Tibial nerve (tissue), 4 donors: ENCODE measurements around the gene DTNB. TPM values are rescaled to one million over a fixed set of nuclear protein-coding genes. Genes with fewer than 3 reads are reported as not detected.

Source experiments
- DNase-seq, 2 donors: peaks; one replicate each; pipeline ENCODE4 v3.0.0-alpha.2; 2019; ENCODE audit warnings: low spot score in 2 of 2
- H3K27ac ChIP-seq, 4 donors: fragments of 200-600 bp; sonication (generic) in 3 of 4; one replicate each; pipeline ENCODE4 v1.5.1; 2017 to 2019; ENCODE audit warnings: mild to moderate bottlenecking in 1 of 4
- H3K27me3 ChIP-seq, 2 donors: fragments of 200-600 bp; sonication (generic) in 1 of 2; one replicate each; pipeline versions ENCODE4 v1.5.1 to v1.6.0; 2017 to 2019
- H3K36me3 ChIP-seq, 3 donors: fragments of 200-600 bp; sonication (generic); one replicate each; pipeline ENCODE4 v1.5.1; 2018 to 2019
- H3K4me1 ChIP-seq, 4 donors: fragments of 200-600 bp; sonication (generic) in 3 of 4; one replicate each; pipeline ENCODE4 v1.5.1; 2017 to 2019
- H3K4me3 ChIP-seq, 4 donors: fragments of 200-600 bp; sonication (generic) in 3 of 4; one replicate each; pipeline ENCODE4 v1.5.1; 2017 to 2019; ENCODE audit warnings: mild to moderate bottlenecking in 1 of 4, moderate library complexity in 1 of 4
- H3K9me3 ChIP-seq, 4 donors: fragments of 200-600 bp; sonication (generic) in 3 of 4; one replicate each; pipeline ENCODE4 v1.5.1; 2017 to 2019
- EP300 ChIP-seq, 2 donors: sonication (generic); formaldehyde crosslinking; IDR thresholded peaks; one replicate each; pipeline ENCODE4 v1.6.1; 2017; ENCODE audit warnings: antibody characterized with exemption in 2 of 2, mild to moderate bottlenecking in 1 of 2
- POLR2A ChIP-seq, 2 donors: fragments of 450-650 bp; IDR thresholded peaks; one replicate each; pipeline ENCODE4 v1.6.1; 2017; ENCODE audit warnings: antibody characterized with exemption in 2 of 2, mild to moderate bottlenecking in 2 of 2, moderate library complexity in 2 of 2
- WGBS, 2 donors: methylation state at CpG; one replicate each; pipeline ENCODE4 v1.1.5; 2018; 5-methylcytosine and 5-hydroxymethylcytosine counted together
- total RNA-seq, 4 donors: library from RNA; depleted of rRNA; stranded (reverse); fragments of >200 nt; gene quantifications; one replicate each; pipeline ENCODE4 v1.1.0, GENCODE V29; 2016
- TF ChIP-seq, protein P1 (sequence below), 5 experiments: fragments of 200-600 bp in 3 of 5; fragments of 450-650 bp in 2 of 5; sonication (generic) in 3 of 5; IDR thresholded peaks; one replicate each; pipeline ENCODE4 v1.5.1; 2016 to 2019; ENCODE audit warnings: antibody characterized with exemption in 5 of 5, mild to moderate bottlenecking in 3 of 5, moderate library complexity in 2 of 5

Gene DTNB
- total RNA-seq, 4 donors from 2014 or later: 9.4 to 18.6 (median 13.1) TPM

- H3K27me3 ChIP-seq: no peaks in the 10 kb centered on the region
- no peak overlapping the region for H3K27ac ChIP-seq
- WGBS, 2 donors: 76 to 86% methylated on average over 5 of the region's 5 CpGs
- no peaks in the 10 kb centered on the region for H3K36me3 ChIP-seq
- H3K9me3 ChIP-seq: no peaks in the 10 kb centered on the region
- TF ChIP-seq EP300 (IDR thresholded peaks at IDR 0.05): no peak
- no peak for TF ChIP-seq POLR2A (IDR thresholded peaks at IDR 0.05)
- TF ChIP-seq, protein P1, sequence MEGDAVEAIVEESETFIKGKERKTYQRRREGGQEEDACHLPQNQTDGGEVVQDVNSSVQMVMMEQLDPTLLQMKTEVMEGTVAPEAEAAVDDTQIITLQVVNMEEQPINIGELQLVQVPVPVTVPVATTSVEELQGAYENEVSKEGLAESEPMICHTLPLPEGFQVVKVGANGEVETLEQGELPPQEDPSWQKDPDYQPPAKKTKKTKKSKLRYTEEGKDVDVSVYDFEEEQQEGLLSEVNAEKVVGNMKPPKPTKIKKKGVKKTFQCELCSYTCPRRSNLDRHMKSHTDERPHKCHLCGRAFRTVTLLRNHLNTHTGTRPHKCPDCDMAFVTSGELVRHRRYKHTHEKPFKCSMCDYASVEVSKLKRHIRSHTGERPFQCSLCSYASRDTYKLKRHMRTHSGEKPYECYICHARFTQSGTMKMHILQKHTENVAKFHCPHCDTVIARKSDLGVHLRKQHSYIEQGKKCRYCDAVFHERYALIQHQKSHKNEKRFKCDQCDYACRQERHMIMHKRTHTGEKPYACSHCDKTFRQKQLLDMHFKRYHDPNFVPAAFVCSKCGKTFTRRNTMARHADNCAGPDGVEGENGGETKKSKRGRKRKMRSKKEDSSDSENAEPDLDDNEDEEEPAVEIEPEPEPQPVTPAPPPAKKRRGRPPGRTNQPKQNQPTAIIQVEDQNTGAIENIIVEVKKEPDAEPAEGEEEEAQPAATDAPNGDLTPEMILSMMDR (IDR thresholded peaks at IDR 0.05): no peak
- no peak overlapping the region for H3K4me3 ChIP-seq
- no peak for DNase-seq
- no peaks in the 10 kb centered on the region for H3K4me1 ChIP-seq
Measured at GRCh38 chr2:25369876-25370275, 303.5 kb downstream of the DTNB start.

DNA sequence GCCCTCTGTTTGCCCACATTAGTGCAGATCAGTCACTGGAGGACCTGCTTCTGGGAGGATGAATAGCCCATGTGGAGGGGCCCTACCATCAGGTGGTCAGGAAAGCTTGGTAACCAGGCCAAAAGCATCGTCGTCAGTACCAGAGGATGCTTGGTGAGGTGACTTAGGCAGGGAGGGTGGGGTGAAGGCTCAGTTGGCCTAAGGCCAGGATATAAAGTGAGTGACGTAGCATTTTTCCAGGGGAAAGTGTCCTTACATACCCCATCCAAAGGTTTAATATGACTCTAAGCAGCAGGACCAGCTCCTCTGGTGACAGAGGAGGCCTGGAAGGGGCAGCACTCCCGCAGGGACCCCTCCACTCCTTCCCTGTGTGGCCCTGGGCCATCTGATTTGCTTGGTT lies 303.9 kb downstream of the DTNB start:
- H3K27me3 ChIP-seq: no peaks in the 10 kb centered on the region
- no peak for TF ChIP-seq EP300 (IDR thresholded peaks at IDR 0.05)
- no peak for TF ChIP-seq POLR2A (IDR thresholded peaks at IDR 0.05)
- TF ChIP-seq, protein P1 (IDR thresholded peaks at IDR 0.05): no peak
- H3K9me3 ChIP-seq: no peaks in the 10 kb centered on the region
- no peak overlapping the region for H3K4me3 ChIP-seq
- no peak overlapping the region for H3K27ac ChIP-seq
- no peaks in the 10 kb centered on the region for H3K4me1 ChIP-seq
- H3K36me3 ChIP-seq: no peaks in the 10 kb centered on the region
- no peak for DNase-seq
- WGBS, 2 donors: 62 to 69% methylated on average over 4 of the region's 4 CpGs

DNA sequence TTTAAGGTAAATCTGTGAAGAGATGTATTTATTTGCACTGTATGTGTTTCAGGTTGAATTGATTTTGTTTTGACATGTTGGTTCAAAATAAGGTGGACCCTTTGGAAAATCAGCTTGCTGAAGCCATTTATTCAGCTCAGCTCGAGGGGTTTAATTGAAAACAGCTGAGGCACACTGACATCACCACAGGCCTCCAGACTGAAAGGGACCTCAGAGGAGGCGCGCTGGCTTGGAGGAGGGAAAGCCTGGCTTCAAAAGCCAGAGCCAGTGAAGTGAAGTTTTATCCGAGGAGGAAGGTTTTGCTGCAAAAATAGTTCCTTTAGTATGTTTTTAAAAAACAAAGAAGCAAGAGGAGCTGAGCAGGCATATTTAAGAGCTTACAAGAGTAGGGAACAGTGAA lies 304.7 kb downstream of the DTNB start:
- Histone ChIP-seq H3K27me3 (no peaks in the 10 kb centered on the region), H3K27ac (no peak overlapping the region), H3K4me1 (no peaks in the 10 kb centered on the region), H3K9me3 (no peaks in the 10 kb centered on the region), H3K36me3 (no peaks in the 10 kb centered on the region), H3K4me3 (no peak overlapping the region)
- no peak for TF ChIP-seq EP300 (IDR thresholded peaks at IDR 0.05)
- TF ChIP-seq, protein P1 (IDR thresholded peaks at IDR 0.05): no peak
- no peak for TF ChIP-seq POLR2A (IDR thresholded peaks at IDR 0.05)
- WGBS, 2 donors: 52 to 65% methylated on average over 4 of the region's 4 CpGs
- DNase-seq: no peak

DNA sequence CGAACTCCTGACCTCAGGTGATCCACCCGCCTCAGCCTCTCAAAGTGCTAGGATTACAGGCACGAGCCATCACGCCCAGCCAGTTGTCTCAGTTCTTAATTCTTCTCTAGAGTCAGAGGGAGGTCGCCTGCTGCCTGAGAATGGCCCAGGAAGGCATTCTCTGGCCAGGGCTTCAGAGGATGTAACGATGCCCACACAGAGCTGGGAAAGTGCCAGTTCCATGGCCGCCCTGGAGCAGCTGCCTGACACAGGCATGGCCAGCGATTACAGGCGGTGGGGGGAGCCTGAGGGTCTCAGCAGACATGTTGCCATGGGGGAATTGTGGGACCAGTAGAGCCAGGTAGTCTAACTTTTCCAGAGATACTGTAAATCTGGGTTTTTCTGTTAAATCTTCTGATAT lies 306.1 kb downstream of the DTNB start:
- no peak overlapping the region for H3K4me3 ChIP-seq
- H3K27ac ChIP-seq: no peak overlapping the region
- TF ChIP-seq EP300 (IDR thresholded peaks at IDR 0.05) (no peak), POLR2A (IDR thresholded peaks at IDR 0.05) (no peak)
- TF ChIP-seq, protein P1 (IDR thresholded peaks at IDR 0.05): no peak
- H3K4me1 ChIP-seq: peaks cover 0 to 4% (median 0%) of the 10 kb centered on the region in 4 donors
- DNase-seq: no peak
- 66 to 78% methylated on average over 8 to 9 of the region's 9 CpGs for WGBS, 2 donors
- no peaks in the 10 kb centered on the region for H3K27me3 ChIP-seq
- no peaks in the 10 kb centered on the region for H3K36me3 ChIP-seq
- H3K9me3 ChIP-seq: no peaks in the 10 kb centered on the region

DNA sequence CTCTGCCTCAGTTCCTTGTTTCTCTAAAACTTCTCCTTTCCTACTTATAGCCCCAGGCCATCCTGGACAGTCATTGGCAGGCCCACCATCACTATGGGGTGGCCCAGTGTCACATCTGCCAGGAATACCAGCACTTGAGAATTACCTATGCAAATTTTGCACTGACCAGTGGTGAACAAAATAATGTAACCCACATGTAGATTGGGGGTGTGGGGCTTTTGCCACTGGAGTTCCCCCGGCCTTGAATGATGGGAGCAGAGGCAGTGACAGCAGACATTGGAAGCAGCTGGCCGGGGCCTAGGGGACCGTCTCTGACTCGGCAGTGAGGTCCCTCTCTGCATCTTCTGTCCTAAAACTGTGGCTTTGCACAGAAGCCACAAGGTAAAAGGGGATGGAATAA lies 306.7 kb downstream of the DTNB start:
- Histone ChIP-seq H3K4me1 (peaks cover 0 to 9% (median 2%) of the 10 kb centered on the region in 4 donors), H3K9me3 (no peaks in the 10 kb centered on the region), H3K36me3 (no peaks in the 10 kb centered on the region), H3K27ac (no peak overlapping the region), H3K4me3 (no peak overlapping the region), H3K27me3 (no peaks in the 10 kb centered on the region)
- no peak for DNase-seq
- 86 to 91% methylated on average over 4 of the region's 4 CpGs for WGBS, 2 donors
- TF ChIP-seq EP300 (IDR thresholded peaks at IDR 0.05) (no peak), POLR2A (IDR thresholded peaks at IDR 0.05) (no peak)
- TF ChIP-seq, protein P1 (IDR thresholded peaks at IDR 0.05): no peak
